Fibroblast of mammary gland (primary cell): ENCODE results near the gene EPDR1.
"Not testable (repeated sequence)": the region's sequence is repeated elsewhere in the genome, so short reads cannot be mapped to it uniquely, and the experiment has no call there.

ENCODE experiments used
- DNase-seq: peaks from one replicate; pipeline ENCODE4 v3.0.0-alpha.2; 2010; ENCODE audit warnings: low read depth
- H3K4me3 ChIP-seq: 2 replicates; pipeline ENCODE4 v1.5.1; 2011; ENCODE audit warnings: low read depth, mild to moderate bottlenecking, low read length, moderate library complexity; ENCODE audit not compliant: control insufficient read depth
- TF ChIP-seq, protein P1 (sequence below): conservative IDR thresholded peaks from 2 replicates; pipeline ENCODE4 v1.5.1; 2011; ENCODE audit warnings: low read depth, low read length, inconsistent platforms; ENCODE audit not compliant: control insufficient read depth, insufficient read depth

EPDR1 gene

DNA sequence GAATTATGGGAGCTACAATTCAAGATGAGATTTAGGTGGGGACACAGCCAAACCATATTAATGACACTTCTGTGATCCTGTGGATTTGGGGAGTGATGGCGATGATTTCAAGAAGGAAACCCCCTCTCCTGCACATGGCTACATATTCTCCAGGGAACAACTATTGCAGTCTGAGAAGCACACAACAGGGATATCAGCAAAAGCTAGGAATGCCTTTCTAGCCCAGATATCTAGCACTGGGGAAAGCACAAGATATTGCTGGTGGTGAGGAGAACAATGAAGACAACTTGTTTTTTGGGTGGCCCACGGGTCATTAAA lies 24.3 kb downstream of the EPDR1 start:
- DNase-seq, result no peak
- no peak overlapping the region for H3K4me3 ChIP-seq
- TF ChIP-seq, protein P1, sequence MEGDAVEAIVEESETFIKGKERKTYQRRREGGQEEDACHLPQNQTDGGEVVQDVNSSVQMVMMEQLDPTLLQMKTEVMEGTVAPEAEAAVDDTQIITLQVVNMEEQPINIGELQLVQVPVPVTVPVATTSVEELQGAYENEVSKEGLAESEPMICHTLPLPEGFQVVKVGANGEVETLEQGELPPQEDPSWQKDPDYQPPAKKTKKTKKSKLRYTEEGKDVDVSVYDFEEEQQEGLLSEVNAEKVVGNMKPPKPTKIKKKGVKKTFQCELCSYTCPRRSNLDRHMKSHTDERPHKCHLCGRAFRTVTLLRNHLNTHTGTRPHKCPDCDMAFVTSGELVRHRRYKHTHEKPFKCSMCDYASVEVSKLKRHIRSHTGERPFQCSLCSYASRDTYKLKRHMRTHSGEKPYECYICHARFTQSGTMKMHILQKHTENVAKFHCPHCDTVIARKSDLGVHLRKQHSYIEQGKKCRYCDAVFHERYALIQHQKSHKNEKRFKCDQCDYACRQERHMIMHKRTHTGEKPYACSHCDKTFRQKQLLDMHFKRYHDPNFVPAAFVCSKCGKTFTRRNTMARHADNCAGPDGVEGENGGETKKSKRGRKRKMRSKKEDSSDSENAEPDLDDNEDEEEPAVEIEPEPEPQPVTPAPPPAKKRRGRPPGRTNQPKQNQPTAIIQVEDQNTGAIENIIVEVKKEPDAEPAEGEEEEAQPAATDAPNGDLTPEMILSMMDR, result no peak

- TF ChIP-seq, protein P1, result no peak
- DNase-seq, result peak; percentile 93
- no peak overlapping the region for H3K4me3 ChIP-seq
These were observed 24.9 kb downstream of the EPDR1 start for GRCh38 chr7:37945336-37945735.

- DNase-seq, result no peak
- TF ChIP-seq, protein P1, result no peak
- H3K4me3 ChIP-seq, result no peak overlapping the region
These were observed 26.9 kb downstream of the EPDR1 start for GRCh38 chr7:37947138-37947940.

DNA sequence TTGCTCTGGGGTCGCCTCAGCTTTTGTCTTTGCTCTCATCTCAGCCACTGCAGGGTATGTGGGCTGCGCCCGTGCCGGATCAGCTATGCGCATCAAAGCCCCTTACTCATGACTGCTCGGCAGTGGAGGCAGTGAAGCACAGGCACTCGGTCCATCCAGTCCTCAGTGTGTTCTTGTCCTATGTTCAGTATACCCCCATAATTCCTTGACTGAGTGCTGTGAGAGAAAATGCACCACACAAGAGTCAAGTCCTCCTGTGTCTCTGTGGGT lies 27.4 kb downstream of the EPDR1 start:
- no peak overlapping the region for H3K4me3 ChIP-seq
- TF ChIP-seq, protein P1, result no peak
- no peak for DNase-seq

GRCh38 chr7:37952240-37952639 lies 31.8 kb downstream of the EPDR1 start:
- H3K4me3 ChIP-seq, result no peak overlapping the region
- TF ChIP-seq, protein P1, result no peak
- no peak for DNase-seq

- H3K4me3 ChIP-seq, DNase-seq: not testable (repeated sequence)
These were observed 33.8 kb downstream of the EPDR1 start for GRCh38 chr7:37954217-37954616.

DNA sequence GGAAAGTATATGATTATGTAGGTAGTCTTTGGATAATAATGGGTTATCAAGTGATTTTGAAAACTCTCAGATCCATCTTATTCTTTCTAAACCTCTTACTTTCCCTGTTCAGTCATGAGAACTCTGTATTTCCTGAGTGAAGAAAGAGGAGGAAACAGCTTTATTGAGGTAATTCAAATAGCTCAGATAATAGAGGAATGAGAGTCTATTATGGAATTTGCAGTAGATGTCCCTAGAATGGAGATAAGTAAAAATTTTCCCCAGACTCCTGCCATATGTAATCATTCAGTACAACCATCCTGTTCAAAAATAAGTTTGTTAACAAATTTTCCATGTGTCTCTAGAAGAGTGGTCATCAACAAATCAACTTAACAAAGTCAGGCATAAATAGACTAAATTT lies 36.4 kb downstream of the EPDR1 start:
- TF ChIP-seq, protein P1, result no peak
- no peak overlapping the region for H3K4me3 ChIP-seq
- no peak for DNase-seq
